Panc1 (cell line): Measurements from ENCODE around the gene DOCK1. TPM values are rescaled to one million over a fixed set of nuclear protein-coding genes. Genes with fewer than 3 reads are reported as not detected.

Source experiments
- ATAC-seq: fragments of 200-7000 bp; cut with Tn5 transposase; 2 replicates; pipeline ENCODE4 v1.9.1; 2020; ENCODE audit warnings: mild to moderate bottlenecking, moderate library complexity
- BruUV-seq: library from RNA; stranded (reverse); fragments of 400-500 nt; replicated peaks from 2 replicates; lab custom pipeline; 2021; lab: Mats Ljungman, UMichigan
- CTCF ChIA-PET: fragments of 300-600 bp; sonication (Branson Sonifier 250); formaldehyde crosslinking; loops from one replicate; lab custom pipeline; 2022; ENCODE audit warnings: antibody characterized with exemption; lab: Charles Lee
- POLR2A ChIA-PET: fragments of 300-600 bp; sonication (Branson Sonifier 250); formaldehyde crosslinking; loops from one replicate; lab custom pipeline; 2022; ENCODE audit warnings: antibody characterized with exemption; lab: Charles Lee
- DNase-seq: peaks from one replicate; pipeline ENCODE4 v3.0.0-alpha.2; 2010; ENCODE audit warnings: low read depth, low spot score
- H3K27ac ChIP-seq: 2 replicates; pipeline ENCODE4 v1.5.1; 2011; ENCODE audit warnings: mild to moderate bottlenecking, low read length, inconsistent platforms
- H3K27me3 ChIP-seq: fragments of 200-500 bp; sonication (Bioruptor generic); 2 replicates; pipeline ENCODE4 v1.6.0; 2014; ENCODE audit warnings: low read length, inconsistent platforms; ENCODE audit not compliant: control insufficient read depth, insufficient read depth
- H3K36me3 ChIP-seq: fragments of 200-500 bp; sonication (Bioruptor generic); 2 replicates; pipeline ENCODE4 v1.5.1; 2014; ENCODE audit warnings: inconsistent platforms, mild to moderate bottlenecking, low read length, moderate library complexity; ENCODE audit not compliant: control insufficient read depth, insufficient read depth
- H3K4me1 ChIP-seq: 2 replicates; pipeline ENCODE4 v1.5.1; 2011; ENCODE audit warnings: inconsistent platforms, mild to moderate bottlenecking, low read length, moderate library complexity; ENCODE audit not compliant: control insufficient read depth, insufficient read depth
- H3K4me3 ChIP-seq, 2 experiments: 2 replicates each; pipeline ENCODE4 v1.5.1; 2011 to 2012; ENCODE audit warnings: low read depth in 2 of 2, low read length in 2 of 2, mild to moderate bottlenecking in 2 of 2, inconsistent platforms in 1 of 2, moderate library complexity in 1 of 2
- H3K9me3 ChIP-seq: fragments of 200-500 bp; sonication (Bioruptor generic); 2 replicates; pipeline ENCODE4 v1.5.1; 2014; ENCODE audit warnings: low read depth, mild to moderate bottlenecking, inconsistent platforms, low read length, moderate library complexity; ENCODE audit not compliant: control insufficient read depth, insufficient read depth
- CTCF ChIP-seq: fragments of 450-650 bp; IDR thresholded peaks from 2 replicates; pipeline ENCODE4 v1.5.1; 2017; ENCODE audit warnings: mild to moderate bottlenecking
- POLR2AphosphoS5 ChIP-seq: IDR thresholded peaks from 2 replicates; pipeline ENCODE4 v1.6.1; 2012; ENCODE audit warnings: mild to moderate bottlenecking, low read depth, low read length, moderate library complexity
- REST ChIP-seq, 2 experiments: IDR thresholded peaks; 2 replicates each; pipeline ENCODE4 v1.6.1; 2011 to 2012; ENCODE audit warnings: low read depth in 2 of 2, control low read depth in 1 of 2, low read length in 1 of 2, mild to moderate bottlenecking in 1 of 2, moderate library complexity in 1 of 2; ENCODE audit not compliant: insufficient read depth in 1 of 2
- SIN3A ChIP-seq: IDR thresholded peaks from 2 replicates; pipeline ENCODE4 v1.6.1; 2012; ENCODE audit warnings: low read depth, mild to moderate bottlenecking, low read length, moderate library complexity, borderline replicate concordance; ENCODE audit not compliant: insufficient read depth
- TCF7L2 ChIP-seq: IDR thresholded peaks from 2 replicates; pipeline ENCODE4 v1.6.1; 2011; ENCODE audit warnings: mild to moderate bottlenecking, low read depth, low read length, inconsistent platforms
- in situ Hi-C: cut with HindIII; loops from 2 replicates; pipeline ENCODE4 v1.10.0; 2016; ENCODE audit warnings: low sequenced_read_pairs, low pct_unique_long_range_greater_than_20kb
- intact Hi-C: fragments of 100-400 bp; cut with micrococcal nuclease; formaldehyde crosslinking; loops from one replicate; pipeline ENCODE4 v1.10.0; 2022; ENCODE audit not compliant: unreplicated experiment
- total RNA-seq: library from RNA; stranded (reverse); gene quantifications from one replicate; pipeline ENCODE4 v1.2.1, GENCODE V29; 2021; ENCODE audit not compliant: unreplicated experiment

DOCK1 gene
- total RNA-seq, 1 experiment from 2014 or later, result 67.6 TPM

GRCh38 chr10:127227663-127228062 is 322.4 kb downstream of the DOCK1 start:
- no peak for DNase-seq
- in situ Hi-C loops, result no loop called here
- TF ChIP-seq POLR2AphosphoS5 (no peak), SIN3A (no peak), TCF7L2 (no peak), REST (IDR thresholded peaks at IDR 0.05; ENCODE audit: insufficient read depth in 1 of 2, low read depth in 2 of 2, low read length in 1 of 2) (no peak), CTCF (no peak)
- Histone ChIP-seq H3K27me3 (no peaks in the 10 kb centered on the region), H3K9me3 (no peaks in the 10 kb centered on the region), H3K4me3 (no peak overlapping the region), H3K27ac (no peak overlapping the region), H3K36me3 (no peaks in the 10 kb centered on the region), H3K4me1 (no peaks in the 10 kb centered on the region)
- BruUV-seq, result no TSS peak
- ChIA-PET CTCF (no interaction called here), POLR2A (no interaction called here)
- intact Hi-C loops, result no loop called here
- no peak for ATAC-seq

- TF ChIP-seq POLR2AphosphoS5 (no peak), TCF7L2 (no peak), REST (IDR thresholded peaks at IDR 0.05; ENCODE audit: insufficient read depth in 1 of 2, low read depth in 2 of 2, low read length in 1 of 2) (no peak)
- ATAC-seq, result no peak
- ChIA-PET CTCF (no interaction called here), POLR2A (no interaction called here)
- in situ Hi-C loops (no loop called here), intact Hi-C loops (no loop called here)
- Histone ChIP-seq H3K4me1 (no peaks in the 10 kb centered on the region), H3K4me3 (no peak overlapping the region), H3K9me3 (no peaks in the 10 kb centered on the region), H3K27ac (no peak overlapping the region), H3K36me3 (no peaks in the 10 kb centered on the region), H3K27me3 (no peaks in the 10 kb centered on the region)
- BruUV-seq, result no TSS peak
- DNase-seq, result no peak
Observed at GRCh38 chr10:127228195-127228787, 323.1 kb downstream of the DOCK1 start.
